NCI-H510A (cell line): ENCODE measurements around the gene DERL2.
A peak's percentile ranks its signal among the peaks of the same experiment; 100 is the strongest.

Experiments used
- DNase-seq: peaks from one replicate; lab custom pipeline; 2025; lab: John Stamatoyannopoulos, UW

DERL2 gene

GRCh38 chr17:5485270-5486205, at the start of gene DERL2:
Gene DERL2 (minus strand): TSS chr17:5486178. CDS start chr17:5486161, 17 bp downstream.
- DNase-seq: no peak

DNA sequence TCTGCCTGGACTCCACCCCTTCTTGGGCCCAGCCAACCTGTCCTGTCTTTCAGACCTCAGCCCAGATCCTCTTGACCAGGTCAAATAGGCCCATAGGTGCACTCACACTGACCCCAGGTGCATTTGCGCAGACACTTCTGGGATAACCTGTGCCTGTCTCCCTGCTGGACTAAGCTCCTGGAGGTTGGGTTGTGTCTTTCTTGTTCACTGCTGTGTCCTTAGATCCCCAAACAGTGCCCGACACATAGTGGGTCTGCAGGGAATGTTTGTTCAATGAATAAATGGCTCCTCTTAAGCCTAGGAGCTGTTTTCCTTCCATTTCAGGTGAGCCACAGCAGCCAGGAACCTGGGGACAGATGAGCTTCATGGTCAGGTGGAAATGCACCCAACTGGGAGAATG, 49.5 kb upstream of the DERL2 start:
- no peak for DNase-seq

- no peak for DNase-seq
These were observed 47.7 kb upstream of the DERL2 start for GRCh38 chr17:5533486-5534315.

GRCh38 chr17:5532581-5532980, 46.6 kb upstream of the DERL2 start:
- DNase-seq: no peak

DNA sequence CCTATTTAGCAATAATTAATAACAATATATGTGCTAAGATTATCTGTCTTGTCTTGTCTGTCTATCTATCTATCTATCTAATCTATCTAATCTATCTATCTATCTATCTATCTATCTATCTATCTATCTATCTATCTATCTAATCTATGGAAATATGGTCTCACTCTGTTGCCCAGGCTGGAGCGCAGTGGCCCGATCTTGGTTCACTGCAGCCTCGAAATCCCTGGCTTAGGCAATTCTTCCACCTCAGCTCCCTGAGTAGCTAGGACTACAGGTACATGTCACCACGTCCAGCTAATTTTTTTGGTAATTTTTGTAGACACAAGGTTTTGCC, 45.1 kb upstream of the DERL2 start:
- no peak for DNase-seq

DNA sequence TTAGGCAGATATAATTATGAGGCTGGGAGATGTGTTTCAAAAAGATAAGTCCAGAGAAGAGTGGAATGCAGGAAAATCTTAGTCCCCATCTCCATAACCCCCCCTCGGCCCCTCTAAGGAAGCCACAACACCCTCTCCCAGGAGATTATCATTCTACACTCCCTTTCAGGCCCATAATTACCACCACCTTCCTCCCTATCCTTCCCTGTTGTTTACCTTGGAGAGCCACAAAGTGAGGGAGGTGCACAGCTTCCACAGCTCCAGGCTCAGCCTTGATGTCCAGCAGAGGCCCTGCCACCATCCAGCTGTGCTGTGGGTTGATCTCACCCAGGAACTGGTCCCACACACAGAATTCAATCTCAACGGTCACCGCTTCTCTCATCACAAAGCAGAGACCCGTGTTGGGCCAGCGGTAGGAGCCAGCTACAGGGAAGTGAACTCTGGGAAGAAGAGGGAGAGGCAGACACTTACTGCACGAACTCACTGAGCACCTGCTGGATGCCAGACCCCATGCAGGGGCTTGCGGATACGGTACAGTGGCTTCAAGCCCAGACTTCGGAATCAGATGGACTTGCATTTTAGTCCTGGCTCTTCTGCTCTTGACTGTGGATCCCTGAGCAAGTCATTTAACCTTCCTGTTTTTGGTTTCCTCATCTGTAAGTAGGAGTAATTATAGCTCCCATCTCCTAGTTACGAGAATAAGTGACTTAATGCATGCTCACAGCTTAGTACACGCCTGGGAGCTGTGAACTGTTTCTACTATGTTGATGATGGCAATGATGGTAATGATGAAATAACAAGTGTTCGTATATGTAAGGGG, 44.5 kb upstream of the DERL2 start:
- no peak for DNase-seq

DNA sequence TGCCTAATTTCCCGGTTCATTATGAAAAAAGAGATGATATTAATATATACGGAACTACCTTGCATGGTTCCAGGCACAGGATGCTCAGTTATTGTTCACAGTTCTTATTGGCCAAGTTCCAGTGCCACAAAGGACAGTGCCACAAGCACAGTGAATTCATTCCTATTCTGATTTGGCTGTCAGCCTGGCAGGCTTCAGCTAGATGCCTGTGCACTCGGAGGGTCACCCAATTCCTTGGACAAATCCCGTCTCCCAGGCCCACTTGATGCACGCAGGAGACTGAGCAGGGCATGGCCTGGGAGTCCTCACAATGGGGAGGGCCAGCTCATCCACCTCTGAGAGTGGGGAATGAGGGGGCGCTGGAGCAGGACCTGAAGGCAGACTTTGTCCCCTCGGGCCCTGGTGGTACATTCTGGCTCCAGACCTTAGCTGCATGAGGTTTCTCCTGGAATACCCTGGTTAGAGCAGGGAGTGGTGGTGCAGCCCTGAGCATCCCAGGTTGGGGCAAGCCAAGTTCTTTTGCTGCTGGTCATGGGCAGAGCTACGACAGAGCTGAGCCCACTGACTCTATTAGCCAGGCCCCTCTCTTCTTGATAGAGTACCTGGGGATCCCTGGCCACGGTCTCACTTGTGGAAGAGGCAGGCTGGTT, 41.7 kb upstream of the DERL2 start:
- DNase-seq: no peak

GRCh38 chr17:5526821-5527598, 41.0 kb upstream of the DERL2 start:
- DNase-seq: no peak

GRCh38 chr17:5523249-5523648, 37.3 kb upstream of the DERL2 start:
- DNase-seq: no peak

DNA sequence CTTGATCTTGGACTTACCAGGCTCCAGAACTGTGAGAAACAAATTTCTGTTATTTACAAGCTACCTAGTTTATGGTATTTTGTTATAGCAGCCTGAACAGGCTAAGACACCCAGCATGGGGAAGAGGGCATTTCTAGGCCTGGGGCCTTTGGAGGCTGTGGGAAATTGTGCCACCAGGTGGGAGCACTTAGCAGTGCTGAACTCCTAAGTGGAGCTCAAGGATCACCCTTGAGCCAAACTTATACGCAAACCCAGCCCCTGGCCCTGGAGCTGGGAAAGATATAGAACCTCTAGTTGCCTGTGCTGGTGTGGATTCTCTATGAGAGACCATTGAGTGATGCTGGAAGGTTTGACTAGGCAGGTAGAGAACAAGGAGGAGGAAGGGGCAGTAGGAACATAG, 36.5 kb upstream of the DERL2 start:
- DNase-seq: no peak

- DNase-seq: no peak
These were observed 30.2 kb upstream of the DERL2 start for GRCh38 chr17:5516060-5516792.

GRCh38 chr17:5514976-5515375, 29.0 kb upstream of the DERL2 start:
- no peak for DNase-seq

DNA sequence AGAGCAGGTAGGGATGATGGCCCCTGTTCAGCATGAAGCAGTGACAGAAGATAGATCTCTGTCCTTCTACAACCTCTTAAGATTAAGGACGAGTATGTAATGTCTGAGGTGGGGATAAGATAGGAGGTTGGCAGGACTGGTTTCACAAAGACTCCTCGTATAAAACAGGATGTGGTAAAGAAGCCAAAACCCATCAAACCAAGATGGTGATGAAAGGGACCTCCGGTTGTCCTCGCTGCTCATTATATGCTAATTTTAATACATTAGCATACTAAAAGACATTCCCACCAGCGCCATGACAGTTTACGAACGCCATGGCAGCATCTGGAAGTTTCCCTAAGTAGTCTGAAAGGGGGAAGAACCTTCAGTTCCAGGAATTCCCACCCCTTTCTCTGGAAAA, 27.6 kb upstream of the DERL2 start:
- no peak for DNase-seq

GRCh38 chr17:5511401-5512225, 25.6 kb upstream of the DERL2 start:
- no peak for DNase-seq

GRCh38 chr17:5510771-5511170, 24.8 kb upstream of the DERL2 start:
- no peak for DNase-seq

- no peak for DNase-seq
These were observed 23.5 kb upstream of the DERL2 start for GRCh38 chr17:5509482-5509881.

GRCh38 chr17:5508810-5509209, 22.8 kb upstream of the DERL2 start:
- DNase-seq: peak; percentile 22

DNA sequence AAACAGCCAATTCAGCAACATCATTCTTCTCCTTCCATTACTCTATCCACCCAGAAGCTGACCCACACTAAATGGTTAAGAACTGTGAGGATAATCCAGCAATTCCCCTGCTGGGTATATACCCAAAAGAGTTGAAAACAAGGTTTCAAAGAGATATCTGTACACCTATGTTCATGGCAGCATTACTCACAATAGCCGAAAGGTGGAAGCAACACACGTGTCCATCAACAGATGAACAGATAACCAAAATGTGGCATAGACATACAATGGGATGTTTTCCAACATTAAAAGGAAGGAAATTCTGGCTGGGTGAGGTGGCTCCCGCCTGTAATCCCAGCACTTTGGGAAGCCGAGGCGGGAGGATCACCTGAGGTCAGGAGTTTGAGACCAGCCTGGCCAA, 20.3 kb upstream of the DERL2 start:
- DNase-seq: no peak

- no peak for DNase-seq
These were observed 16.6 kb upstream of the DERL2 start for GRCh38 chr17:5502552-5502951.
